Brain pericyte (primary cell): ENCODE measurements around the gene KMT2E.

ENCODE experiments used
- DNase-seq: peaks from one replicate; pipeline ENCODE4 v3.0.0-alpha.2; 2012; ENCODE audit warnings: low read depth, low spot score

KMT2E gene

GRCh38 chr7:105130580-105130979 is 116.6 kb downstream of the KMT2E start:
- no peak for DNase-seq

GRCh38 chr7:105131033-105131656 is 117.1 kb downstream of the KMT2E start:
- no peak for DNase-seq

- no peak for DNase-seq
These were observed 117.9 kb downstream of the KMT2E start for GRCh38 chr7:105131890-105132289.

GRCh38 chr7:105132335-105132734 is 118.3 kb downstream of the KMT2E start:
- no peak for DNase-seq

- no peak for DNase-seq
These were observed 118.8 kb downstream of the KMT2E start for GRCh38 chr7:105132835-105133234.

- DNase-seq: no peak
These were observed 119.4 kb downstream of the KMT2E start for GRCh38 chr7:105133358-105133757.

- no peak for DNase-seq
These were observed 120.1 kb downstream of the KMT2E start for GRCh38 chr7:105133986-105134655.

- no peak for DNase-seq
These were observed 122.2 kb downstream of the KMT2E start for GRCh38 chr7:105136221-105136620.

GRCh38 chr7:105137898-105138297 is 123.9 kb downstream of the KMT2E start:
- DNase-seq: no peak

- DNase-seq: no peak
These were observed 125.4 kb downstream of the KMT2E start for GRCh38 chr7:105139381-105139780.

- DNase-seq: no peak
These were observed 127.1 kb downstream of the KMT2E start for GRCh38 chr7:105141068-105141467.

GRCh38 chr7:105149827-105150226 is 135.8 kb downstream of the KMT2E start:
- no peak for DNase-seq

GRCh38 chr7:105151152-105151551 is 137.1 kb downstream of the KMT2E start:
- DNase-seq: no peak

GRCh38 chr7:105153531-105153930 is 139.5 kb downstream of the KMT2E start:
- no peak for DNase-seq

- DNase-seq: no peak
These were observed 140.1 kb downstream of the KMT2E start for GRCh38 chr7:105154084-105154483.

- DNase-seq: no peak
These were observed 142.7 kb downstream of the KMT2E start for GRCh38 chr7:105156731-105157130.

GRCh38 chr7:105157278-105157677 is 143.3 kb downstream of the KMT2E start:
- DNase-seq: no peak

- DNase-seq: no peak
These were observed 147.4 kb downstream of the KMT2E start for GRCh38 chr7:105161366-105161765.
